HS-5 (cell line): ENCODE measurements around the gene PIP5K1B.

Experiments
- DNase-seq: peaks from one replicate; pipeline ENCODE4 v3.0.0-alpha.2; 2012; ENCODE audit warnings: low read depth

The PIP5K1B gene

GRCh38 chr9:68861436-68861835 is 156.4 kb downstream of the PIP5K1B start:
- DNase-seq: no peak

- DNase-seq: no peak
These were observed 162.0 kb downstream of the PIP5K1B start for GRCh38 chr9:68867066-68867465.

- DNase-seq: no peak
These were observed 164.0 kb downstream of the PIP5K1B start for GRCh38 chr9:68869022-68869421.

GRCh38 chr9:68870086-68870485 is 165.0 kb downstream of the PIP5K1B start:
- DNase-seq: no peak

GRCh38 chr9:68871236-68871635 is 166.2 kb downstream of the PIP5K1B start:
- no peak for DNase-seq

GRCh38 chr9:68872026-68872501 is 167.0 kb downstream of the PIP5K1B start:
- DNase-seq: no peak

GRCh38 chr9:68873179-68873578 is 168.1 kb downstream of the PIP5K1B start:
- no peak for DNase-seq

GRCh38 chr9:68876273-68876672 is 171.2 kb downstream of the PIP5K1B start:
- DNase-seq: no peak

GRCh38 chr9:68876681-68877080 is 171.6 kb downstream of the PIP5K1B start:
- DNase-seq: no peak

GRCh38 chr9:68877219-68877618 is 172.2 kb downstream of the PIP5K1B start:
- DNase-seq: no peak

- no peak for DNase-seq
These were observed 173.4 kb downstream of the PIP5K1B start for GRCh38 chr9:68878450-68878849.

- DNase-seq: no peak
These were observed 178.2 kb downstream of the PIP5K1B start for GRCh38 chr9:68883224-68883623.

- no peak for DNase-seq
These were observed 182.2 kb downstream of the PIP5K1B start for GRCh38 chr9:68887232-68887631.

- no peak for DNase-seq
These were observed 189.5 kb downstream of the PIP5K1B start for GRCh38 chr9:68894502-68894901.

- DNase-seq: no peak
These were observed 190.9 kb downstream of the PIP5K1B start for GRCh38 chr9:68895741-68896478.

- no peak for DNase-seq
These were observed 191.4 kb downstream of the PIP5K1B start for GRCh38 chr9:68896486-68896885.

GRCh38 chr9:68897577-68898145 is 192.6 kb downstream of the PIP5K1B start:
- no peak for DNase-seq

GRCh38 chr9:68898781-68899439 is 193.9 kb downstream of the PIP5K1B start:
- no peak for DNase-seq

- no peak for DNase-seq
These were observed 199.4 kb downstream of the PIP5K1B start for GRCh38 chr9:68904454-68904853.

- no peak for DNase-seq
These were observed 200.1 kb downstream of the PIP5K1B start for GRCh38 chr9:68905129-68905528.

GRCh38 chr9:68907910-68908309 is 202.9 kb downstream of the PIP5K1B start:
- no peak for DNase-seq

GRCh38 chr9:68912561-68912960 is 207.5 kb downstream of the PIP5K1B start:
- no peak for DNase-seq

GRCh38 chr9:68913054-68913453 is 208.0 kb downstream of the PIP5K1B start:
- DNase-seq: no peak
